Measurements from ENCODE around the gene RALBP1.

DNA sequence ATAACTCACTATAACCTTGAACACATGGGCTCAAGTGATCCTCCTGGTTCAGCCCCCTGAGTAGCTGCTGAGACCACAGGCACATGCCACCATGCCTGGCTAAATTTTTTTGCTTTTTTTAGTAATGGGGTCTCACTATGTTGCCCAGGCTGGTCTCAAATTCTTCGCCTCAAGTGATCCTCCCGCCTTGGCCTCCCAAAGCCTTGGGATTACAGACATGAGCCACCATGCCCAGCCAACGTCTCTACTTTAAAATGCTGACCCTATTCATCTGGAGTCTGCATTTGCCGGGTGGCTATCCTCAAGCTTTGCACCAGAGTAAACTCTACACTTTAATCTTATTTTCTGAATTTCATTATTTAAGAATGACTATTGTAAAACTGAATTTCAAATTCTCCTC is 37.6 kb upstream of the RALBP1 start:
- TF ChIP-seq, protein P1, sequence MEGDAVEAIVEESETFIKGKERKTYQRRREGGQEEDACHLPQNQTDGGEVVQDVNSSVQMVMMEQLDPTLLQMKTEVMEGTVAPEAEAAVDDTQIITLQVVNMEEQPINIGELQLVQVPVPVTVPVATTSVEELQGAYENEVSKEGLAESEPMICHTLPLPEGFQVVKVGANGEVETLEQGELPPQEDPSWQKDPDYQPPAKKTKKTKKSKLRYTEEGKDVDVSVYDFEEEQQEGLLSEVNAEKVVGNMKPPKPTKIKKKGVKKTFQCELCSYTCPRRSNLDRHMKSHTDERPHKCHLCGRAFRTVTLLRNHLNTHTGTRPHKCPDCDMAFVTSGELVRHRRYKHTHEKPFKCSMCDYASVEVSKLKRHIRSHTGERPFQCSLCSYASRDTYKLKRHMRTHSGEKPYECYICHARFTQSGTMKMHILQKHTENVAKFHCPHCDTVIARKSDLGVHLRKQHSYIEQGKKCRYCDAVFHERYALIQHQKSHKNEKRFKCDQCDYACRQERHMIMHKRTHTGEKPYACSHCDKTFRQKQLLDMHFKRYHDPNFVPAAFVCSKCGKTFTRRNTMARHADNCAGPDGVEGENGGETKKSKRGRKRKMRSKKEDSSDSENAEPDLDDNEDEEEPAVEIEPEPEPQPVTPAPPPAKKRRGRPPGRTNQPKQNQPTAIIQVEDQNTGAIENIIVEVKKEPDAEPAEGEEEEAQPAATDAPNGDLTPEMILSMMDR (IDR thresholded peaks at IDR 0.05), result no peak
- no peak for TF ChIP-seq POLR2A (IDR thresholded peaks at IDR 0.05)
